GM23338 (cell line): ENCODE data around the gene AEBP2. TPM values are rescaled to one million over a fixed set of nuclear protein-coding genes. Genes with fewer than 3 reads are reported as not detected.

Source experiments
- ATAC-seq: fragments of 200-7000 bp; cut with Tn5 transposase; 3 replicates; pipeline ENCODE4 v1.9.1; 2020
- DNase-seq: peaks from one replicate; pipeline ENCODE4 v3.0.0-alpha.2; 2015; ENCODE audit warnings: low spot score
- H2AFZ ChIP-seq: fragments of 200-600 bp; sonication (generic); 2 replicates; pipeline ENCODE4 v1.8.0; 2016; ENCODE audit warnings: antibody characterized with exemption, mild to moderate bottlenecking, moderate library complexity
- H3F3A ChIP-seq: fragments of 200-600 bp; sonication (generic); replicated peaks from 2 replicates; pipeline ENCODE4 v1.8.0; 2017; ENCODE audit warnings: antibody characterized with exemption, mixed run types, low read depth
- H3K27ac ChIP-seq: fragments of 200-600 bp; sonication (generic); 2 replicates; pipeline ENCODE4 v1.6.1; 2016; ENCODE audit warnings: low read depth
- H3K27me3 ChIP-seq: fragments of 200-600 bp; sonication (generic); 2 replicates; pipeline ENCODE4 v1.8.0; 2016; ENCODE audit warnings: mild to moderate bottlenecking, mixed run types, moderate library complexity; ENCODE audit not compliant: insufficient read depth
- H3K36me3 ChIP-seq: fragments of 200-600 bp; sonication (generic); 2 replicates; pipeline ENCODE4 v1.8.0; 2016; ENCODE audit warnings: mild to moderate bottlenecking; ENCODE audit not compliant: insufficient read depth
- H3K4me1 ChIP-seq: fragments of 200-600 bp; sonication (generic); 2 replicates; pipeline ENCODE4 v1.8.0; 2016; ENCODE audit warnings: mild to moderate bottlenecking, moderate library complexity; ENCODE audit not compliant: insufficient read depth
- H3K4me2 ChIP-seq: fragments of 200-600 bp; sonication (generic); 2 replicates; pipeline ENCODE4 v1.7.1; 2017; ENCODE audit warnings: mixed run types
- H3K4me3 ChIP-seq: fragments of 200-600 bp; sonication (generic); 2 replicates; pipeline ENCODE4 v1.6.1; 2016; ENCODE audit warnings: mixed run types
- H3K79me2 ChIP-seq: fragments of 200-600 bp; sonication (generic); replicated peaks from 2 replicates; pipeline ENCODE4 v1.8.0; 2017; ENCODE audit warnings: mild to moderate bottlenecking; ENCODE audit not compliant: insufficient read depth
- H3K9me2 ChIP-seq: fragments of 200-600 bp; sonication (generic); 2 replicates; pipeline ENCODE4 v1.8.0; 2017; ENCODE audit not compliant: insufficient read depth
- H4K20me1 ChIP-seq: fragments of 200-600 bp; sonication (generic); replicated peaks from 2 replicates; pipeline ENCODE4 v1.8.0; 2017; ENCODE audit warnings: mild to moderate bottlenecking; ENCODE audit not compliant: insufficient read depth
- H3K27ac Mint-ChIP-seq: 2 replicates; pipeline ENCODE4 v1.8.0; 2020; ENCODE audit warnings: inconsistent platforms, mild to moderate bottlenecking, moderate library complexity, mixed read lengths
- H3K27me3 Mint-ChIP-seq: 3 replicates; pipeline ENCODE4 v1.8.0; 2022; ENCODE audit warnings: low read depth, mild to moderate bottlenecking, moderate library complexity, mixed read lengths, inconsistent platforms; ENCODE audit not compliant: insufficient read depth, poor library complexity
- H3K36me3 Mint-ChIP-seq: 3 replicates; pipeline ENCODE4 v1.8.0; 2021; ENCODE audit warnings: low read depth, mild to moderate bottlenecking, inconsistent platforms, moderate library complexity, mixed read lengths
- H3K4me1 Mint-ChIP-seq: 3 replicates; pipeline ENCODE4 v1.8.0; 2020; ENCODE audit warnings: mild to moderate bottlenecking, inconsistent platforms, mixed read lengths
- H3K4me3 Mint-ChIP-seq: 3 replicates; pipeline ENCODE4 v1.8.0; 2021; ENCODE audit warnings: moderate library complexity, mild to moderate bottlenecking, inconsistent platforms, mixed read lengths
- H3K9me3 Mint-ChIP-seq: 3 replicates; pipeline ENCODE4 v1.8.0; 2020; ENCODE audit warnings: moderate library complexity, mild to moderate bottlenecking, inconsistent platforms, mixed read lengths
- CREB1 ChIP-seq: fragments of 250-450 bp; sonication (Bioruptor Pico); IDR thresholded peaks from 2 replicates; pipeline ENCODE4 v1.5.0; 2020; ENCODE audit warnings: low read depth, mild to moderate bottlenecking, moderate library complexity
- EZH2 ChIP-seq: fragments of 200-600 bp; sonication (generic); IDR thresholded peaks from one replicate; pipeline ENCODE4 v1.8.0; 2017; ENCODE audit warnings: antibody characterized with exemption, mild to moderate bottlenecking, low read depth; ENCODE audit not compliant: unreplicated experiment
- EZH2phosphoT487 ChIP-seq: fragments of 200-600 bp; sonication (generic); IDR thresholded peaks from one replicate; pipeline ENCODE4 v1.8.1; 2018; ENCODE audit warnings: antibody characterized with exemption; ENCODE audit not compliant: unreplicated experiment
- JUNB ChIP-seq: IDR thresholded peaks from one replicate; pipeline ENCODE4 v1.6.1; 2016; ENCODE audit warnings: antibody characterized with exemption; ENCODE audit not compliant: unreplicated experiment
- NANOG ChIP-seq: IDR thresholded peaks from 2 replicates; pipeline ENCODE4 v1.6.1; 2016; ENCODE audit warnings: antibody characterized with exemption, borderline replicate concordance
- POLR2AphosphoS5 ChIP-seq: IDR thresholded peaks from 2 replicates; pipeline ENCODE4 v1.6.1; 2016; ENCODE audit warnings: antibody characterized with exemption, low read depth
- STAT1 ChIP-seq: IDR thresholded peaks from one replicate; pipeline ENCODE4 v1.6.1; 2016; ENCODE audit warnings: antibody characterized with exemption; ENCODE audit not compliant: unreplicated experiment
- ZNF114 ChIP-seq: fragments of 250-450 bp; sonication (Bioruptor Pico); IDR thresholded peaks from 2 replicates; pipeline ENCODE4 v1.5.0; 2020; ENCODE audit warnings: mild to moderate bottlenecking, moderate library complexity
- ZNF331 ChIP-seq: fragments of 250-450 bp; sonication (Bioruptor Pico); IDR thresholded peaks from 2 replicates; pipeline ENCODE4 v1.5.0; 2020; ENCODE audit warnings: low read depth, mild to moderate bottlenecking, moderate library complexity
- polyA plus RNA-seq: library from polyadenylated mRNA; unstranded; fragments of >200 nt; fragmentation: Nextera tagmentation; extraction: Ambion mirVana; gene quantifications from 2 replicates; pipeline ENCODE4 v1.2.1, GENCODE V29; 2016
- total RNA-seq: library from RNA; depleted of rRNA; stranded (reverse); fragments of >200 nt; shearing (Covaris generic); gene quantifications from 2 replicates; pipeline ENCODE4 v1.2.3, GENCODE V29; 2014
- TF ChIP-seq, protein P1 (sequence below): IDR thresholded peaks from one replicate; pipeline ENCODE4 v1.6.1; 2018; ENCODE audit warnings: antibody characterized with exemption; ENCODE audit not compliant: unreplicated experiment
- TF ChIP-seq, protein P2 (sequence below): IDR thresholded peaks from 2 replicates; pipeline ENCODE4 v1.6.1; 2016; ENCODE audit warnings: antibody characterized with exemption
- TF ChIP-seq, protein P3 (sequence below), 2 experiments: fragments of 200-600 bp in 1 of 2; sonication (generic) in 1 of 2; conservative IDR thresholded peaks; 2 replicates each; pipeline versions ENCODE4 v1.5.1 to v1.6.1; 2016 to 2017; ENCODE audit warnings: antibody characterized with exemption in 2 of 2, low read depth in 2 of 2, mild to moderate bottlenecking in 2 of 2, moderate library complexity in 1 of 2
- TF ChIP-seq, protein P4 (sequence below): fragments of 250-450 bp; sonication (Bioruptor Pico); IDR thresholded peaks from 2 replicates; pipeline ENCODE4 v1.5.0; 2020; ENCODE audit warnings: mild to moderate bottlenecking, moderate library complexity

Gene AEBP2
- total and polyA plus RNA-seq, 2 experiments from 2014 or later, result 39.3 to 48.1 TPM

DNA sequence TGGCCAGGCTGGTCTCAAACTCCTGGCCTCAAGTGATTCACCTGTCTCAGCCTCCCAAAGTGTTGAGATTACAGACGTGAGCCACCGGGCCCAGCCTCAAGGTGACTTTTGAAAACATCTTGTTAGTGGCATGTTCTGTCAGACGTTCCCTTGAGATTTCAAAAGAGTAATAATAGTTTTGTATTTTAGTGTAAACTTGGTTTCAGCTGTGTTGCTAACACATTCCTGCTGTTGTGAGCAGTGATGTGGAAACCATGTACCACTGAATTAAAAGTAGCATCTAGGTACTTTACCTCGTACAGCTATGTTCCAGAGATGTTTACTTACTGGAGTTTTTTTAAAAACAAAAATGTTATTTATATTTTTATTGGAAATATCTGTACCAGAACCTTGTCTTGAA is 111.3 kb downstream of the AEBP2 start:
- DNase-seq (no peak), ATAC-seq (no peak)
- Mint-ChIP-seq H3K4me1 (peaks cover 16% of the 10 kb centered on the region), H3K27me3 (peaks cover 5% of the 10 kb centered on the region), H3K4me3 (no peak overlapping the region), H3K27ac (no peak overlapping the region), H3K9me3 (no peaks in the 10 kb centered on the region), H3K36me3 (no peaks in the 10 kb centered on the region)
- Histone ChIP-seq H3K4me3 (no peak overlapping the region), H3K9me2 (no peaks in the 10 kb centered on the region), H3K27me3 (no peaks in the 10 kb centered on the region), H4K20me1 (no peaks in the 10 kb centered on the region), H2AFZ (no peak overlapping the region), H3K36me3 (no peaks in the 10 kb centered on the region), H3K4me1 (0 out of 2 replicates have a peak, but pooled peaks cover 8% of the 10 kb centered on the region), H3K79me2 (no peaks in the 10 kb centered on the region), H3K4me2 (no peak overlapping the region), H3K27ac (no peak overlapping the region), H3F3A (no peaks in the 10 kb centered on the region)
- TF ChIP-seq CREB1 (CRISPR knock-in tag) (no peak), POLR2AphosphoS5 (no peak), NANOG (no peak), STAT1 (no peak), EZH2phosphoT487 (no peak), JUNB (no peak), ZNF331 (CRISPR knock-in tag) (no peak), ZNF114 (no peak), EZH2 (no peak)
- TF ChIP-seq, protein P1, sequence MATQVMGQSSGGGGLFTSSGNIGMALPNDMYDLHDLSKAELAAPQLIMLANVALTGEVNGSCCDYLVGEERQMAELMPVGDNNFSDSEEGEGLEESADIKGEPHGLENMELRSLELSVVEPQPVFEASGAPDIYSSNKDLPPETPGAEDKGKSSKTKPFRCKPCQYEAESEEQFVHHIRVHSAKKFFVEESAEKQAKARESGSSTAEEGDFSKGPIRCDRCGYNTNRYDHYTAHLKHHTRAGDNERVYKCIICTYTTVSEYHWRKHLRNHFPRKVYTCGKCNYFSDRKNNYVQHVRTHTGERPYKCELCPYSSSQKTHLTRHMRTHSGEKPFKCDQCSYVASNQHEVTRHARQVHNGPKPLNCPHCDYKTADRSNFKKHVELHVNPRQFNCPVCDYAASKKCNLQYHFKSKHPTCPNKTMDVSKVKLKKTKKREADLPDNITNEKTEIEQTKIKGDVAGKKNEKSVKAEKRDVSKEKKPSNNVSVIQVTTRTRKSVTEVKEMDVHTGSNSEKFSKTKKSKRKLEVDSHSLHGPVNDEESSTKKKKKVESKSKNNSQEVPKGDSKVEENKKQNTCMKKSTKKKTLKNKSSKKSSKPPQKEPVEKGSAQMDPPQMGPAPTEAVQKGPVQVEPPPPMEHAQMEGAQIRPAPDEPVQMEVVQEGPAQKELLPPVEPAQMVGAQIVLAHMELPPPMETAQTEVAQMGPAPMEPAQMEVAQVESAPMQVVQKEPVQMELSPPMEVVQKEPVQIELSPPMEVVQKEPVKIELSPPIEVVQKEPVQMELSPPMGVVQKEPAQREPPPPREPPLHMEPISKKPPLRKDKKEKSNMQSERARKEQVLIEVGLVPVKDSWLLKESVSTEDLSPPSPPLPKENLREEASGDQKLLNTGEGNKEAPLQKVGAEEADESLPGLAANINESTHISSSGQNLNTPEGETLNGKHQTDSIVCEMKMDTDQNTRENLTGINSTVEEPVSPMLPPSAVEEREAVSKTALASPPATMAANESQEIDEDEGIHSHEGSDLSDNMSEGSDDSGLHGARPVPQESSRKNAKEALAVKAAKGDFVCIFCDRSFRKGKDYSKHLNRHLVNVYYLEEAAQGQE, result no peak
- TF ChIP-seq, protein P2, sequence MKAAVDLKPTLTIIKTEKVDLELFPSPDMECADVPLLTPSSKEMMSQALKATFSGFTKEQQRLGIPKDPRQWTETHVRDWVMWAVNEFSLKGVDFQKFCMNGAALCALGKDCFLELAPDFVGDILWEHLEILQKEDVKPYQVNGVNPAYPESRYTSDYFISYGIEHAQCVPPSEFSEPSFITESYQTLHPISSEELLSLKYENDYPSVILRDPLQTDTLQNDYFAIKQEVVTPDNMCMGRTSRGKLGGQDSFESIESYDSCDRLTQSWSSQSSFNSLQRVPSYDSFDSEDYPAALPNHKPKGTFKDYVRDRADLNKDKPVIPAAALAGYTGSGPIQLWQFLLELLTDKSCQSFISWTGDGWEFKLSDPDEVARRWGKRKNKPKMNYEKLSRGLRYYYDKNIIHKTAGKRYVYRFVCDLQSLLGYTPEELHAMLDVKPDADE, result no peak
- TF ChIP-seq, protein P3, sequence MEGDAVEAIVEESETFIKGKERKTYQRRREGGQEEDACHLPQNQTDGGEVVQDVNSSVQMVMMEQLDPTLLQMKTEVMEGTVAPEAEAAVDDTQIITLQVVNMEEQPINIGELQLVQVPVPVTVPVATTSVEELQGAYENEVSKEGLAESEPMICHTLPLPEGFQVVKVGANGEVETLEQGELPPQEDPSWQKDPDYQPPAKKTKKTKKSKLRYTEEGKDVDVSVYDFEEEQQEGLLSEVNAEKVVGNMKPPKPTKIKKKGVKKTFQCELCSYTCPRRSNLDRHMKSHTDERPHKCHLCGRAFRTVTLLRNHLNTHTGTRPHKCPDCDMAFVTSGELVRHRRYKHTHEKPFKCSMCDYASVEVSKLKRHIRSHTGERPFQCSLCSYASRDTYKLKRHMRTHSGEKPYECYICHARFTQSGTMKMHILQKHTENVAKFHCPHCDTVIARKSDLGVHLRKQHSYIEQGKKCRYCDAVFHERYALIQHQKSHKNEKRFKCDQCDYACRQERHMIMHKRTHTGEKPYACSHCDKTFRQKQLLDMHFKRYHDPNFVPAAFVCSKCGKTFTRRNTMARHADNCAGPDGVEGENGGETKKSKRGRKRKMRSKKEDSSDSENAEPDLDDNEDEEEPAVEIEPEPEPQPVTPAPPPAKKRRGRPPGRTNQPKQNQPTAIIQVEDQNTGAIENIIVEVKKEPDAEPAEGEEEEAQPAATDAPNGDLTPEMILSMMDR (conservative IDR thresholded peaks at IDR 0.05; ENCODE audit: low read depth in 2 of 2), result no peak
- TF ChIP-seq, protein P4, sequence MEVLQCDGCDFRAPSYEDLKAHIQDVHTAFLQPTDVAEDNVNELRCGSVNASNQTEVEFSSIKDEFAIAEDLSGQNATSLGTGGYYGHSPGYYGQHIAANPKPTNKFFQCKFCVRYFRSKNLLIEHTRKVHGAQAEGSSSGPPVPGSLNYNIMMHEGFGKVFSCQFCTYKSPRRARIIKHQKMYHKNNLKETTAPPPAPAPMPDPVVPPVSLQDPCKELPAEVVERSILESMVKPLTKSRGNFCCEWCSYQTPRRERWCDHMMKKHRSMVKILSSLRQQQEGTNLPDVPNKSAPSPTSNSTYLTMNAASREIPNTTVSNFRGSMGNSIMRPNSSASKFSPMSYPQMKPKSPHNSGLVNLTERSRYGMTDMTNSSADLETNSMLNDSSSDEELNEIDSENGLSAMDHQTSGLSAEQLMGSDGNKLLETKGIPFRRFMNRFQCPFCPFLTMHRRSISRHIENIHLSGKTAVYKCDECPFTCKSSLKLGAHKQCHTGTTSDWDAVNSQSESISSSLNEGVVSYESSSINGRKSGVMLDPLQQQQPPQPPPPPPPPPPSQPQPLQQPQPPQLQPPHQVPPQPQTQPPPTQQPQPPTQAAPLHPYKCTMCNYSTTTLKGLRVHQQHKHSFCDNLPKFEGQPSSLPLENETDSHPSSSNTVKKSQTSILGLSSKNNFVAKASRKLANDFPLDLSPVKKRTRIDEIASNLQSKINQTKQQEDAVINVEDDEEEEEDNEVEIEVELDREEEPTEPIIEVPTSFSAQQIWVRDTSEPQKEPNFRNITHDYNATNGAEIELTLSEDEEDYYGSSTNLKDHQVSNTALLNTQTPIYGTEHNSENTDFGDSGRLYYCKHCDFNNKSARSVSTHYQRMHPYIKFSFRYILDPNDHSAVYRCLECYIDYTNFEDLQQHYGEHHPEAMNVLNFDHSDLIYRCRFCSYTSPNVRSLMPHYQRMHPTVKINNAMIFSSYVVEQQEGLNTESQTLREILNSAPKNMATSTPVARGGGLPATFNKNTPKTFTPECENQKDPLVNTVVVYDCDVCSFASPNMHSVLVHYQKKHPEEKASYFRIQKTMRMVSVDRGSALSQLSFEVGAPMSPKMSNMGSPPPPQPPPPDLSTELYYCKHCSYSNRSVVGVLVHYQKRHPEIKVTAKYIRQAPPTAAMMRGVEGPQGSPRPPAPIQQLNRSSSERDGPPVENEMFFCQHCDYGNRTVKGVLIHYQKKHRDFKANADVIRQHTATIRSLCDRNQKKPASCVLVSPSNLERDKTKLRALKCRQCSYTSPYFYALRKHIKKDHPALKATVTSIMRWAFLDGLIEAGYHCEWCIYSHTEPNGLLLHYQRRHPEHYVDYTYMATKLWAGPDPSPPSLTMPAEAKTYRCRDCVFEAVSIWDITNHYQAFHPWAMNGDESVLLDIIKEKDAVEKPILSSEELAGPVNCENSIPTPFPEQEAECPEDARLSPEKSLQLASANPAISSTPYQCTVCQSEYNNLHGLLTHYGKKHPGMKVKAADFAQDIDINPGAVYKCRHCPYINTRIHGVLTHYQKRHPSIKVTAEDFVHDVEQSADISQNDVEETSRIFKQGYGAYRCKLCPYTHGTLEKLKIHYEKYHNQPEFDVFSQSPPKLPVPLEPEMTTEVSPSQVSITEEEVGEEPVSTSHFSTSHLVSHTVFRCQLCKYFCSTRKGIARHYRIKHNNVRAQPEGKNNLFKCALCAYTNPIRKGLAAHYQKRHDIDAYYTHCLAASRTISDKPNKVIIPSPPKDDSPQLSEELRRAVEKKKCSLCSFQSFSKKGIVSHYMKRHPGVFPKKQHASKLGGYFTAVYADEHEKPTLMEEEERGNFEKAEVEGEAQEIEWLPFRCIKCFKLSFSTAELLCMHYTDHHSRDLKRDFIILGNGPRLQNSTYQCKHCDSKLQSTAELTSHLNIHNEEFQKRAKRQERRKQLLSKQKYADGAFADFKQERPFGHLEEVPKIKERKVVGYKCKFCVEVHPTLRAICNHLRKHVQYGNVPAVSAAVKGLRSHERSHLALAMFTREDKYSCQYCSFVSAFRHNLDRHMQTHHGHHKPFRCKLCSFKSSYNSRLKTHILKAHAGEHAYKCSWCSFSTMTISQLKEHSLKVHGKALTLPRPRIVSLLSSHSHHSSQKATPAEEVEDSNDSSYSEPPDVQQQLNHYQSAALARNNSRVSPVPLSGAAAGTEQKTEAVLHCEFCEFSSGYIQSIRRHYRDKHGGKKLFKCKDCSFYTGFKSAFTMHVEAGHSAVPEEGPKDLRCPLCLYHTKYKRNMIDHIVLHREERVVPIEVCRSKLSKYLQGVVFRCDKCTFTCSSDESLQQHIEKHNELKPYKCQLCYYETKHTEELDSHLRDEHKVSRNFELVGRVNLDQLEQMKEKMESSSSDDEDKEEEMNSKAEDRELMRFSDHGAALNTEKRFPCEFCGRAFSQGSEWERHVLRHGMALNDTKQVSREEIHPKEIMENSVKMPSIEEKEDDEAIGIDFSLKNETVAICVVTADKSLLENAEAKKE (CRISPR knock-in tag), result no peak
